KOPT-K1 (cell line): ENCODE results near the gene NOG.

Source experiments
- H3K27ac ChIP-seq: fragments of 200-600 bp; sonication (generic); 2 replicates; pipeline ENCODE4 v1.5.1; 2016; ENCODE audit warnings: antibody characterized with exemption, mild to moderate bottlenecking, low read depth, low read length; ENCODE audit not compliant: poor library complexity, severe bottlenecking
- H3K36me3 ChIP-seq: fragments of 200-600 bp; sonication (generic); 2 replicates; pipeline ENCODE4 v1.5.1; 2017; ENCODE audit warnings: antibody characterized with exemption, mild to moderate bottlenecking, low read length, moderate library complexity; ENCODE audit not compliant: insufficient read depth
- H3K9me3 ChIP-seq: fragments of 200-600 bp; sonication (generic); 2 replicates; pipeline ENCODE4 v1.5.1; 2017; ENCODE audit warnings: antibody characterized with exemption, low read length, mild to moderate bottlenecking; ENCODE audit not compliant: insufficient read depth, poor library complexity, severe bottlenecking

The NOG gene

DNA sequence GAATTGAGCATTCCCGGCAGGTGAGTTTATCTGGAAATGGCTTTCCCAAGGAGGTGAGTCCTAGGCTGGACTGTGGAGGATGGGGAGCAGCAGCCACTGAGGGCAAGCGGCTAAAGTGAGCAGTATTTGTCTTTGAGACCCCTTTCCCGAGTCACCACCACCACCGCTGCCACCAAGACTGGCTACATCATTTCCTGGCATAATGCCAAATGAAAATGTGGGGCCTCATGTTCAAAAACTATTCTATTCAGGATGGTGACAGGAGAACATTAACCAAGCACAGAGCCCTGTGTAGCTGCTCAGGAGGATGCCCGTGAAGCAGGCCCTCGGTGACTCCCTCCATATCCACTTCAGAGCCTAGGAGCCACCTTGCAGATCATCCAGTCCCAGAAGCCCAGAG is 46.0 kb downstream of the NOG start:
- no peaks in the 10 kb centered on the region for H3K9me3 ChIP-seq
- H3K27ac ChIP-seq = no peak overlapping the region
- H3K36me3 ChIP-seq = no peaks in the 10 kb centered on the region

DNA sequence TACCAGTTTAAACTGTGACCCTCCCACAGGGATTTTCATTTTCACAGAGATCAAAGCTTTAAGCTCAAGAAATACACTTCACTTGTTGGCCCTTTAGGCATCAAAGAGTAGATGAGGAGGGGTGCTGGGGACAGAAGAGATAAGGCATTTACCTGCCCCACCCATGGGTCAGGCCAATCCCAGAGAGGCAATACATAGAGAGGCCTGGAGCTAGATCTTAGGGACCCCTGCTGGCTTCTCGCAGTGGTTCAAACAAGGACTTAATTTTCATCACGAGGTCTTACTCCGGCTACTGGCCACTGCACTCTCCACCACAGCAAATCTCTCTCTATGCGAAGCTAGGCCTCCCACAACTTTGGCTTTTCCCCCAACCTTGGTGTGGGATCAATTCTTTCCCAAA is 46.6 kb downstream of the NOG start:
- H3K36me3 ChIP-seq = no peaks in the 10 kb centered on the region
- no peak overlapping the region for H3K27ac ChIP-seq
- no peaks in the 10 kb centered on the region for H3K9me3 ChIP-seq

DNA sequence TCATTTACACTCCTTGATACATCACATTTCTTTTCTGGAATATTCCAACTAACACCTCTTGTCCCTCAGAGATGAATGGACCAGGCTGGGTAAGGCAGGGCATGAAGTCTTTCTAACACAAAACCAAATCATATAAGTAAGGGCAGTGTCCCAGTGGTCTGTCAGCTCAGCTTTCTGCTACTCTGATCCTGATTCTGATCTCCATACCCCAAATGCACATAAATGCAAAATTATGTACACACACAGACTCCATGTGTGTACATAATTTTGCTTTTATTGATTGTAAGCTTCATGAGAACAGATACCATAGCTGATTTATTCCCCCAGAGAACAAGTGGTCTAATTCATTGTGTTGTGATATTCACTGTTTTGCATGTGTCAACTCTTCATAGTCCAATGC is 47.9 kb downstream of the NOG start:
- no peaks in the 10 kb centered on the region for H3K9me3 ChIP-seq
- H3K27ac ChIP-seq = no peak overlapping the region

DNA sequence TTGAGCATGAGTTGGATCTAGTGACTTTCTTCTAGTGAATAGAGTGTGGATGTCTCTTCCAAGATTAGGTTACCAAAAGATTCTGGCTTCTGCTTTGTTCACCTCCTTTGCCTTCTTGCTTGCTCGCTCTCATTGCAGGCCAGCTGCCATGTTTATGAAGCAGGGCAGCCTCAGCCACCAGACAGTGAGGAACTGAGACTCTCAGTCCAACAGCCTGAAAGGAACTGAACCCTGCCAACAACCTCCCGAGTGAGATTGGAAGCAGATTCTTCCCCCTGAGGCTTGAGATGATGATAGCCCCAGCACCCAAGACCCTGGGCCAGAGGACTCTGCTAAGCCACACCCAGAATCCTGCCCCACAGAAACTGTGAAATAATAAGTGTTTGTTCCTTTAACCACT is 48.4 kb downstream of the NOG start:
- Histone ChIP-seq H3K9me3 (no peaks in the 10 kb centered on the region), H3K36me3 (no peaks in the 10 kb centered on the region), H3K27ac (no peak overlapping the region)

More for the DNA sequence above, 47.9 kb downstream of the NOG start:
- H3K36me3 ChIP-seq = no peaks in the 10 kb centered on the region

DNA sequence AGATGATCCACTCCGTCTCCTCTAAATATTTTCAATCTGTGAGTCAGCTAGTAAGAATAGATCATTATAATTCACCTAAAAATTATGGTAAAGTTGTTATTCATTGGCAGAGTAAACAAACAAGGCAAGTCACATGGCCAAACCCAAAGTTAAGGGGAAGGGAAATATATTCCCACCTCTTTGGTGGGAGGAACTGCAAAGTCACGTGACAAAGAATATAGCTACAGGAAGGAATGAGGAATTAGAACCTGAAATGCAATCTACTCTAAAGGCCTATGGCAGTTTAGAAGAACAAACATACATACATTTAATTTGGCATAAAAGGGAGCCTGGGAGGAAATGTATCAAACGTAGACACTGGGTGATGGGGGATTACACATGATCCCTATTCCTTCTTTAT is 48.9 kb downstream of the NOG start:
- no peaks in the 10 kb centered on the region for H3K36me3 ChIP-seq

More for the DNA sequence above, 48.9 kb downstream of the NOG start:
- Histone ChIP-seq H3K9me3 (no peaks in the 10 kb centered on the region), H3K27ac (no peak overlapping the region)
